Inflammatory macrophage treated with lipopolysaccharide for 1 hour (primary cell): ENCODE results near the gene COTL1.
"Not testable (repeated sequence)": the region's sequence is repeated elsewhere in the genome, so short reads cannot be mapped to it uniquely, and the experiment has no call there.

Experiments
- DNase-seq, 2 donors: peaks; one replicate each; pipeline ENCODE4 v3.0.0-alpha.2; 2020 to 2022

The COTL1 gene

DNA sequence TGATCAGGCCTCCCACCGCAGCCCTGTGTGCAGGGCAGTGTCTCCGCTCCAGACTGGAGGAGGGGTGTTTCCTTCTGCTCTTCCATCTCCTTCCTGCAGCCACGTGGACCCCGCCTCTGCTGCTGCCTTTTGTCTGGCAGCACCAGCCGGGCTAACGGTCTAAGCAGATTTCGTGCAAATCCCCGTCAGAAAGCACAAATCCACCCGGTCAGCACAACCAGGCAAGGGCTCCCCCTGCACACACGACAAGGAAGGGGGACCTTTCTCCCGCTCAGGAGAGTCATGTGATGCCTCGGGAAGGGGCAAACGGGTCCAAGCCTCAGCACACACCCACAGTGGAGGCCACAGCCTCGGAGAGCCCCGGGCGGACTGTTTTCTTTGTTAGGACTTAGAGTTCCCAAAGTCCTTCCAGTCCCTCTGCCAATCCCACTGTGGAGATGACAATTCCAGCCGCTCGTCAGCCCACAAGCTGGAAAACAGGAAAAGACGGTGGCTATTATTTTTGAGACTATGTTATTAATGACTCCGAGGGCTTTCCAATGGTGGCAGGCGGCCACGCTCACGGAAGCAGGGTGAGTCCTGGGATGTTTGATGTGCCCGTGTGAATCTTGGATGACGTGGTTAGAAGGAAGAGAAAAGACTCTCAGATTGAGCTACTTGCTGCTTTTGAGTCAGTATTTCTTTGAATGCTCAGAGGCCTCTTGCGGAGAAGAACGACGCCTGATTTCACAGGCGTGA is 90.9 kb downstream of the COTL1 start:
- DNase-seq, result no peak

DNA sequence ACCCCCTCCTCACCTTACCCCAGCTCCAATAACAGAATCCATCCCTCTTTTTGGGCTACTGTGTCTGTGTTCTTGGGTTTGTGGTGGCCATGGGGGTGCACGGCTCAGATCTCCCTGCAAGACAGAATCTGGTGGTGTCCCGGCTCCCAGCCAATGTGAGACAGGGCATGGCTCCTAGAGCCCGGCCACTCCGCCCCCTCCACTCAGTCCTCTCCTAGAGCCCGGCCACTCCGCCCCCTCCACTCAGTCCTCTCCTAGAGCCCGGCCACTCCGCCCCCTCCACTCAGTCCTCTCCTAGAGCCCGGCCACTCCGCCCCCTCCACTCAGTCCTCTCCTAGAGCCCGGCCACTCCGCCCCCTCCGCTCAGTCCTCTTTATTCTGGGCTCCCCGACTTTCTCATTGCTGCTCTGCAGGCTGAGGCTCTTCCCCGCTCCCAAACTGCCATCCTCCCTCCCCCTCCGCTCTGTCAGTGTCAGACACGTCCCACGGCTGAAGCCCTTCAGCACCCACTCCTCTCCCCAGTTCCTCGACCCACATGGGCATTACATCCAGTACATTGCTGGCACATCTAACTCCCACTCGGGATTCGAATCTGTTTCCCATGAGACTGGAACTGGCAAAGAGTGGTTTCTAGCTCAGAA is 92.8 kb downstream of the COTL1 start:
- DNase-seq, result not testable (repeated sequence)

DNA sequence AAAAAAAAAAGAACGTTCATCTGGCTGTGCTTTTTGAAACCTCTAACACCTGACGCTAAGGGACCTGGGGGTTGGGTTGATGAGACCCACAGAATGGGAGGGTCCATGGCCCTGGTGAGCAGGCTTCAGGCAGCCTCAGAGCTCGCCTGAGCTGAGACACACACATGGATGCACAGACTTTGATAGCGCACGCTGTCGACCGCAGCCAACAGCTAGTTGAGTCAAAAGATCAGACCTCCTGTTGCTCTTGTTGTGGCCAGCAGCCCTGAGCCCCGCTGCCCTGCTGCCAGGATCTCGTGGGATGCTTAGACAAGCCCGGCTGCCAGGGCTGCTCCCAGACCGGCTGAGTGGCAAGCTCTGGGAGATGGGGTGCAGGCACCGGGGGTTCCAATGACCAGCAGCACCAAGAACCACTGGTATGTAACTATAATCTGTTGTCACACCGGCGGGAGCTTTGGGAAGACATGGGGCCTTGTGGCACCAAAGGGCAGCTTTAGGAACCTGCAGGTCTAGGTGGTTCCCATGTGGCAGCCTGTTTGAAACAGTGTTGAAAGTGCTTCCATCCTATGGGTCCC is 93.4 kb downstream of the COTL1 start:
- no peak for DNase-seq

GRCh38 chr16:84521497-84521770 is 96.4 kb downstream of the COTL1 start:
- DNase-seq, result no peak

- no peak for DNase-seq
Observed at GRCh38 chr16:84520725-84521496, 97.0 kb downstream of the COTL1 start.

GRCh38 chr16:84519855-84520254 is 98.0 kb downstream of the COTL1 start:
- no peak for DNase-seq

DNA sequence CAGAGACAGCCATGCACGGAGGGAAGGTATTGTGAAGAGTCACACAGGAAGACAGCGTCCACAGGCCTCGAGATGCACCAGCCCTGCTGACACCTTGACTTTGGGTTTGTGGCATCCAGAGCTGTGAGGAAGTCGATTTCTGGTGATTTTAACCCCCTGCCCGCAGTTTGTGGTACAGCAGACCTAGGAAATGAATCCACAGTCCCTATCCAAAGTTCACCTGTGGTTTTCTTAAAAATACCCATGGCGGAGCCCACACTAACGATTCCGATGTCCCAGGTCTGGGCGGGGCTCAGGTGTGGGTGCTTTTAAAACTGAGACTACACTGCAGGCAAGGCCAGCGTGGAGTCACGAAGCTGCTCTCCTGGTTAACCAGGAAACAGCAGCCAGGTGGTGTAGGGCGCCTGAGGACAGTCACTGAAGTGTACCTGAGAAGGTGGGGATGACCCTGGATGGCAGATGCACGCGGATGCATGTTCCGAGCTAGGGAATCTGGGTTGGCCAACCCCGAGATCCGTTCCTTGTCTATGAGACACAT is 99.0 kb downstream of the COTL1 start:
- DNase-seq, result no peak

DNA sequence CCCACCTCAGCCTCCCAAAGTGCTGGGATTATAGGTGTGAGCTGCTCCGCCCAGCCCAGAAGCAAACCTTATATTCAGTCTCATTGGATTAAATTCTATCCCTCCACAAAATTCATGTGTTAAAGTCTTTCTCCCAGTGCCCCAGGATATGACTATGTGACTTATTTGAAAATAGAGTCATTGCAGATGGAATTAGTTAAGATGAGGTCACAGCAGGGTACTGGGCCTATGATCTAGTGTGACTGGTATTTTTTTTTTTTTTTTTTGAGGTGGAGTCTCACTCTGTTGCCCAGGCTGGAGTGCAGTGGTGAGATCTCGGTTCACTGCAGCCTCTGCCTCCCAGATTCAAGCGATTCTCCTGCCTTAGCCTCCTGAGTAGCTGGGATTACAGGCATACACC is 99.7 kb downstream of the COTL1 start:
- DNase-seq, result not testable (repeated sequence)

GRCh38 chr16:84517366-84517765 is 100.5 kb downstream of the COTL1 start:
- DNase-seq, result no peak
